DOHH2 (cell line): ENCODE results near the gene TSPYL4.

ENCODE experiments used
- H3F3A ChIP-seq: fragments of 200-600 bp; sonication (generic), shearing (Covaris generic); 2 replicates; pipeline ENCODE4 v1.6.0; 2016; ENCODE audit warnings: antibody characterized with exemption, mild to moderate bottlenecking; ENCODE audit not compliant: control insufficient read depth, insufficient read depth
- H3K27ac ChIP-seq: fragments of 200-600 bp; sonication (generic); 2 replicates; pipeline ENCODE4 v1.5.1; 2014; ENCODE audit warnings: low read depth, mild to moderate bottlenecking, low read length, moderate library complexity
- H3K27me3 ChIP-seq: fragments of 200-600 bp; sonication (generic); 2 replicates; pipeline ENCODE4 v1.6.1; 2014; ENCODE audit warnings: mild to moderate bottlenecking, low read length, mixed read lengths; ENCODE audit not compliant: control insufficient read depth
- H3K36me3 ChIP-seq: fragments of 200-600 bp; sonication (generic); 2 replicates; pipeline ENCODE4 v1.6.1; 2014; ENCODE audit warnings: mild to moderate bottlenecking, low read length, moderate library complexity, mixed read lengths; ENCODE audit not compliant: control insufficient read depth
- H3K4me1 ChIP-seq: fragments of 200-600 bp; sonication (generic); 2 replicates; pipeline ENCODE4 v1.6.1; 2014; ENCODE audit warnings: mild to moderate bottlenecking, low read length, mixed read lengths; ENCODE audit not compliant: control insufficient read depth
- H3K4me2 ChIP-seq: fragments of 200-600 bp; sonication (generic); 2 replicates; pipeline ENCODE4 v1.6.0; 2014; ENCODE audit warnings: mild to moderate bottlenecking, low read length, moderate library complexity
- H3K4me3 ChIP-seq: fragments of 200-600 bp; sonication (generic); 2 replicates; pipeline ENCODE4 v1.5.1; 2014; ENCODE audit warnings: mild to moderate bottlenecking, low read length, mixed read lengths
- H3K79me2 ChIP-seq: fragments of 200-600 bp; sonication (generic); 2 replicates; pipeline ENCODE4 v1.6.1; 2014; ENCODE audit warnings: mild to moderate bottlenecking, low read length, mixed read lengths; ENCODE audit not compliant: control insufficient read depth
- H3K9me2 ChIP-seq: fragments of 200-600 bp; sonication (generic); replicated peaks from 2 replicates; pipeline ENCODE4 v1.6.1; 2014; ENCODE audit warnings: mild to moderate bottlenecking, low read length, mixed read lengths; ENCODE audit not compliant: control insufficient read depth
- H3K9me3 ChIP-seq: fragments of 200-600 bp; sonication (generic); 2 replicates; pipeline ENCODE4 v1.6.1; 2014; ENCODE audit warnings: antibody characterized with exemption, low read length, mixed read lengths; ENCODE audit not compliant: control insufficient read depth, insufficient read depth
- H4K20me1 ChIP-seq: fragments of 200-600 bp; sonication (generic); 2 replicates; pipeline ENCODE4 v1.6.0; 2014; ENCODE audit warnings: low read depth, mild to moderate bottlenecking, antibody characterized with exemption, low read length, moderate library complexity; ENCODE audit not compliant: control insufficient read depth, insufficient read depth
- CTCF ChIP-seq: fragments of 200-600 bp; sonication (generic); IDR thresholded peaks from one replicate; pipeline ENCODE4 v1.5.1; 2014; ENCODE audit warnings: antibody characterized with exemption, mild to moderate bottlenecking, low read depth, low read length; ENCODE audit not compliant: poor library complexity, severe bottlenecking
- EZH2phosphoT487 ChIP-seq: fragments of 200-600 bp; sonication (generic); IDR thresholded peaks from 2 replicates; pipeline ENCODE4 v1.6.1; 2017; ENCODE audit warnings: borderline replicate concordance, mild to moderate bottlenecking, antibody characterized with exemption, low read length, moderate library complexity, mixed read lengths

The TSPYL4 gene

GRCh38 chr6:116238083-116238482 lies 15.8 kb downstream of the TSPYL4 start:
- no peaks in the 10 kb centered on the region for H3K9me2 ChIP-seq
- H3F3A ChIP-seq, result no peaks in the 10 kb centered on the region
- H3K9me3 ChIP-seq, result no peaks in the 10 kb centered on the region
- no peak for TF ChIP-seq EZH2phosphoT487
- no peak for TF ChIP-seq CTCF
- H3K4me3 ChIP-seq, result no peak overlapping the region
- H3K4me2 ChIP-seq, result no peak overlapping the region
- no peaks in the 10 kb centered on the region for H3K79me2 ChIP-seq
- H3K27ac ChIP-seq, result no peak overlapping the region
- H3K27me3 ChIP-seq, result no peaks in the 10 kb centered on the region
- no peaks in the 10 kb centered on the region for H4K20me1 ChIP-seq
- no peaks in the 10 kb centered on the region for H3K4me1 ChIP-seq
- no peaks in the 10 kb centered on the region for H3K36me3 ChIP-seq

GRCh38 chr6:116234689-116235088 lies 19.2 kb downstream of the TSPYL4 start:
- H3K79me2 ChIP-seq, result no peaks in the 10 kb centered on the region
- H3K9me2 ChIP-seq, result no peaks in the 10 kb centered on the region
- no peaks in the 10 kb centered on the region for H3K27me3 ChIP-seq
- TF ChIP-seq EZH2phosphoT487 (no peak), CTCF (no peak)
- H3K36me3 ChIP-seq, result no peaks in the 10 kb centered on the region
- no peaks in the 10 kb centered on the region for H3K4me1 ChIP-seq
- no peaks in the 10 kb centered on the region for H3F3A ChIP-seq
- H4K20me1 ChIP-seq, result no peaks in the 10 kb centered on the region
- H3K4me3 ChIP-seq, result no peak overlapping the region
- H3K4me2 ChIP-seq, result no peak overlapping the region
- H3K9me3 ChIP-seq, result no peaks in the 10 kb centered on the region
- no peak overlapping the region for H3K27ac ChIP-seq

- Histone ChIP-seq H3F3A (no peaks in the 10 kb centered on the region), H3K4me1 (no peaks in the 10 kb centered on the region), H3K9me2 (no peaks in the 10 kb centered on the region), H3K27me3 (no peaks in the 10 kb centered on the region), H3K9me3 (no peaks in the 10 kb centered on the region), H3K4me3 (no peak overlapping the region), H3K36me3 (no peaks in the 10 kb centered on the region), H4K20me1 (no peaks in the 10 kb centered on the region), H3K79me2 (no peaks in the 10 kb centered on the region), H3K4me2 (no peak overlapping the region), H3K27ac (no peak overlapping the region)
- TF ChIP-seq CTCF (no peak), EZH2phosphoT487 (no peak)
Measured at GRCh38 chr6:116229287-116229913, 24.5 kb downstream of the TSPYL4 start.
